Endodermal cell (in vitro differentiated cells): ENCODE measurements around the gene MUC21. TPM values are rescaled to one million over a fixed set of nuclear protein-coding genes. Genes with fewer than 3 reads are reported as not detected.

Source experiments
- DNase-seq: peaks from one replicate; pipeline ENCODE4 v3.0.0-alpha.2; 2017
- H3K27ac ChIP-seq: 2 replicates; pipeline ENCODE4 v1.5.1; 2013; ENCODE audit warnings: mild to moderate bottlenecking, low read depth, low read length, moderate library complexity
- H3K27me3 ChIP-seq: 2 replicates; pipeline ENCODE4 v1.6.1; 2013; ENCODE audit warnings: mild to moderate bottlenecking, low read length, moderate library complexity; ENCODE audit not compliant: insufficient read depth, control insufficient read depth, poor library complexity, severe bottlenecking
- H3K36me3 ChIP-seq: 2 replicates; pipeline ENCODE4 v1.7.0; 2013; ENCODE audit warnings: mild to moderate bottlenecking, low read length, moderate library complexity; ENCODE audit not compliant: control insufficient read depth, insufficient read depth
- H3K4me1 ChIP-seq: one replicate; pipeline ENCODE4 v1.7.0; 2013; ENCODE audit warnings: low read length; ENCODE audit not compliant: control insufficient read depth, insufficient read depth
- H3K4me3 ChIP-seq: 2 replicates; pipeline ENCODE4 v1.5.1; 2013; ENCODE audit warnings: mild to moderate bottlenecking, low read length, moderate library complexity
- H3K9ac ChIP-seq: 2 replicates; pipeline ENCODE4 v1.6.1; 2013; ENCODE audit warnings: mild to moderate bottlenecking, low read length, moderate library complexity; ENCODE audit not compliant: poor library complexity, severe bottlenecking; ENCODE audit errors: extremely low read depth
- H3K9me3 ChIP-seq: 2 replicates; pipeline ENCODE4 v1.6.1; 2013; ENCODE audit warnings: mild to moderate bottlenecking, low read length, moderate library complexity; ENCODE audit not compliant: control insufficient read depth
- H3K27ac Mint-ChIP-seq: 2 replicates; pipeline ENCODE4 v1.8.0; 2020; ENCODE audit warnings: mixed read lengths
- H3K27me3 Mint-ChIP-seq: 2 replicates; pipeline ENCODE4 v1.8.0; 2021; ENCODE audit warnings: mild to moderate bottlenecking, mixed read lengths; ENCODE audit not compliant: insufficient read depth
- H3K36me3 Mint-ChIP-seq: 2 replicates; pipeline ENCODE4 v1.8.0; 2020; ENCODE audit warnings: low read depth, mixed read lengths
- H3K4me1 Mint-ChIP-seq: 2 replicates; pipeline ENCODE4 v1.8.0; 2020; ENCODE audit warnings: mixed read lengths
- H3K4me3 Mint-ChIP-seq: 2 replicates; pipeline ENCODE4 v1.8.0; 2020; ENCODE audit warnings: mild to moderate bottlenecking, moderate library complexity, mixed read lengths
- H3K9me3 Mint-ChIP-seq: 2 replicates; pipeline ENCODE4 v1.8.0; 2020; ENCODE audit warnings: mild to moderate bottlenecking, mixed read lengths
- WGBS, 2 experiments: methylation state at CpG; one replicate each; pipeline versions ENCODE4 v1.1.5 to v1.1.7; 2013; ENCODE audit warnings: missing lambda C conversion rate in 2 of 2, mixed read lengths in 1 of 2; ENCODE audit not compliant: insufficient coverage in 1 of 2, insufficient read length in 1 of 2; 5-methylcytosine and 5-hydroxymethylcytosine counted together
- total RNA-seq, 2 donors: library from RNA; stranded (reverse); fragmentation: NEBNext Ultra II Directional in 1 of 2; extraction: Animal tissue kit (Norgen Biotek cat#: 25700) in 1 of 2; gene quantifications; 2 replicates in 1 of 2; 3 replicates in 1 of 2; pipeline ENCODE4 v1.2.1, GENCODE V29; 2021
- TF ChIP-seq, protein P1 (sequence below): fragments of 200-600 bp; sonication (generic); conservative IDR thresholded peaks from 2 replicates; pipeline ENCODE4 v1.5.0; 2021; ENCODE audit warnings: antibody characterized with exemption, mild to moderate bottlenecking

The MUC21 gene
- total RNA-seq, 2 donors from 2014 or later = not detected

- DNase-seq = no peak
- H3K27ac ChIP-seq = no peak overlapping the region
- Mint-ChIP-seq H3K27me3 (peaks cover 9% of the 10 kb centered on the region), H3K27ac (no peak overlapping the region), H3K4me1 (peaks cover 2% of the 10 kb centered on the region), H3K9me3 (no peaks in the 10 kb centered on the region), H3K4me3 (no peak overlapping the region), H3K36me3 (no peaks in the 10 kb centered on the region)
- no peak overlapping the region for H3K9ac ChIP-seq
- no peaks in the 10 kb centered on the region for H3K4me1 ChIP-seq
- H3K27me3 ChIP-seq = no peaks in the 10 kb centered on the region
- TF ChIP-seq, protein P1, sequence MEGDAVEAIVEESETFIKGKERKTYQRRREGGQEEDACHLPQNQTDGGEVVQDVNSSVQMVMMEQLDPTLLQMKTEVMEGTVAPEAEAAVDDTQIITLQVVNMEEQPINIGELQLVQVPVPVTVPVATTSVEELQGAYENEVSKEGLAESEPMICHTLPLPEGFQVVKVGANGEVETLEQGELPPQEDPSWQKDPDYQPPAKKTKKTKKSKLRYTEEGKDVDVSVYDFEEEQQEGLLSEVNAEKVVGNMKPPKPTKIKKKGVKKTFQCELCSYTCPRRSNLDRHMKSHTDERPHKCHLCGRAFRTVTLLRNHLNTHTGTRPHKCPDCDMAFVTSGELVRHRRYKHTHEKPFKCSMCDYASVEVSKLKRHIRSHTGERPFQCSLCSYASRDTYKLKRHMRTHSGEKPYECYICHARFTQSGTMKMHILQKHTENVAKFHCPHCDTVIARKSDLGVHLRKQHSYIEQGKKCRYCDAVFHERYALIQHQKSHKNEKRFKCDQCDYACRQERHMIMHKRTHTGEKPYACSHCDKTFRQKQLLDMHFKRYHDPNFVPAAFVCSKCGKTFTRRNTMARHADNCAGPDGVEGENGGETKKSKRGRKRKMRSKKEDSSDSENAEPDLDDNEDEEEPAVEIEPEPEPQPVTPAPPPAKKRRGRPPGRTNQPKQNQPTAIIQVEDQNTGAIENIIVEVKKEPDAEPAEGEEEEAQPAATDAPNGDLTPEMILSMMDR = no peak
- no peaks in the 10 kb centered on the region for H3K36me3 ChIP-seq
- H3K4me3 ChIP-seq = no peak overlapping the region
- WGBS, 2 experiments = 88 to 94% methylated on average over 7 of the region's 7 CpGs
- H3K9me3 ChIP-seq = no peaks in the 10 kb centered on the region
Measured at GRCh38 chr6:31037169-31037568, 53.7 kb downstream of the MUC21 start.

DNA sequence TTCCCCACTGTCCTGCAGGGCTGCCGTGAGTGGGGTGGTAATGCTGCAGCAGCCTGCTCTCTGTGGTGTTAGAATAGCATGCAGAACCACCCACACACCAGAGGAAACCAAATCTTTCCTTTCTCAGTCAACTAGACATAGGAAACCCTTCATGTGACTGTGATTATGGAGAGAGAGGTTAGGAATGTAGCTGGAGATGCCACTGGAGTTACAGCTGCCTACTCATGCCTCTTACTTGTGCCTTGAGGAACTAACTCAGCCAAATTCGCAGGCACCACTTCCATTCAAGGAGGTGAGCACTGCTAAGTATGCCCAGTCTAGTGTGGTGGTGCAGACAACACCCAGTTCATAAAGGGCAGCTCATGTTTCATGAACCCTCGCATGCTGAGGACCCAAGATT, 54.2 kb downstream of the MUC21 start:
- no peaks in the 10 kb centered on the region for H3K9me3 ChIP-seq
- Mint-ChIP-seq H3K36me3 (no peaks in the 10 kb centered on the region), H3K9me3 (no peaks in the 10 kb centered on the region), H3K4me3 (no peak overlapping the region), H3K27ac (no peak overlapping the region), H3K4me1 (peaks cover 2% of the 10 kb centered on the region), H3K27me3 (peaks cover 6% of the 10 kb centered on the region)
- H3K27me3 ChIP-seq = no peaks in the 10 kb centered on the region
- no peak for DNase-seq
- no peak overlapping the region for H3K27ac ChIP-seq
- H3K4me1 ChIP-seq = no peaks in the 10 kb centered on the region
- WGBS, 2 experiments = 79% methylated on average over 2 to 3 of the region's 3 CpGs
- TF ChIP-seq, protein P1 = no peak
- no peak overlapping the region for H3K9ac ChIP-seq
- H3K36me3 ChIP-seq = no peaks in the 10 kb centered on the region
- H3K4me3 ChIP-seq = no peak overlapping the region

DNA sequence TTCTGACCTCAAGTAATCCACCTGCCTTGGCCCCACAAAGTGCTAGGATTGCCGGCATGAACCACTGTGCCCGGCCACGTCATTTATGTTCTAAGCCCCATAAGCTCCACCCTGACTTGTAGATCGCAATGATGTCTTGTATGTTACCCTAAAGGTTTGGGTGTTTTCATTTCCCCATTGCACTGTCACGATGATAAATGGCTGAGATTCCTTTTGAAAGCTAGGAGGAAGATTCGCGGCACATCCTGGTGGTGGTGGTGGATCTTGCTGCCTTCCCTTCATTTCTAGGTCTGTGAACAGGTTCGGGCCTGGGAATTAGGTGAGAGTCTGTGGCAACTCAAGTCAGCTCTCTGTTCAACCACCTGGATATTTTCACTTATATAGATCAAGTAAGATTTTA, 55.0 kb downstream of the MUC21 start:
- Histone ChIP-seq H3K4me1 (no peaks in the 10 kb centered on the region), H3K9me3 (no peaks in the 10 kb centered on the region), H3K27me3 (no peaks in the 10 kb centered on the region), H3K36me3 (no peaks in the 10 kb centered on the region), H3K4me3 (no peak overlapping the region), H3K27ac (no peak overlapping the region), H3K9ac (no peak overlapping the region)
- no peak for DNase-seq
- WGBS, 2 experiments = 89 to 93% methylated on average over 5 to 8 of the region's 8 CpGs
- Mint-ChIP-seq H3K27me3 (peaks cover 4% of the 10 kb centered on the region), H3K4me3 (no peak overlapping the region), H3K4me1 (peaks cover 4% of the 10 kb centered on the region), H3K27ac (no peak overlapping the region), H3K36me3 (no peaks in the 10 kb centered on the region), H3K9me3 (no peaks in the 10 kb centered on the region)
- TF ChIP-seq, protein P1 = no peak

Other genes with a start within 250 kb of the MUC21 start
- 100 to 1,000 TPM; 121 to 141 TPM for gene FLOT1, start 241.0 kb upstream of the MUC21 start, total RNA-seq
- 100 to 1,000 TPM; 102 to 136 TPM for gene IER3, start 239.2 kb upstream of the MUC21 start, total RNA-seq
- gene DDR1, start 99.2 kb upstream of the MUC21 start, total RNA-seq = 100 to 1,000 TPM; 140 to 151 TPM
- 10 to 100 TPM; 60.0 to 67.9 TPM for gene GTF2H4, start 75.5 kb upstream of the MUC21 start, total RNA-seq
- gene VARS2, start 69.5 kb upstream of the MUC21 start, total RNA-seq = 10 to 100 TPM; 39.4 to 52.5 TPM
- not detected for gene SFTA2, start 51.5 kb upstream of the MUC21 start, total RNA-seq
- under 1 TPM; 0.18 TPM for gene MUCL3, start 42.7 kb upstream of the MUC21 start, total RNA-seq
- gene MUC22, start 26.8 kb downstream of the MUC21 start, total RNA-seq = not detected
- gene C6orf15, start 128.9 kb downstream of the MUC21 start, total RNA-seq = not detected
- gene PSORS1C1, start 131.1 kb downstream of the MUC21 start, total RNA-seq = 1 to 10 TPM; 1.1 to 1.2 TPM
- not detected for gene CDSN, start 136.7 kb downstream of the MUC21 start, total RNA-seq
- not detected for gene PSORS1C2, start 155.3 kb downstream of the MUC21 start, total RNA-seq
- 10 to 100 TPM; 56.5 to 73.6 TPM for gene CCHCR1, start 174.1 kb downstream of the MUC21 start, total RNA-seq
- gene TCF19, start 174.9 kb downstream of the MUC21 start, total RNA-seq = 10 to 100 TPM; 10.8 to 12.5 TPM
- 100 to 1,000 TPM; 106 to 687 TPM for gene POU5F1, start 187.0 kb downstream of the MUC21 start, total RNA-seq